ENCODE results near the gene ETNPPL. TPM values are rescaled to one million over a fixed set of nuclear protein-coding genes. Genes with fewer than 3 reads are reported as not detected.

ETNPPL gene
- total RNA-seq: not detected in 2 replicates

DNA sequence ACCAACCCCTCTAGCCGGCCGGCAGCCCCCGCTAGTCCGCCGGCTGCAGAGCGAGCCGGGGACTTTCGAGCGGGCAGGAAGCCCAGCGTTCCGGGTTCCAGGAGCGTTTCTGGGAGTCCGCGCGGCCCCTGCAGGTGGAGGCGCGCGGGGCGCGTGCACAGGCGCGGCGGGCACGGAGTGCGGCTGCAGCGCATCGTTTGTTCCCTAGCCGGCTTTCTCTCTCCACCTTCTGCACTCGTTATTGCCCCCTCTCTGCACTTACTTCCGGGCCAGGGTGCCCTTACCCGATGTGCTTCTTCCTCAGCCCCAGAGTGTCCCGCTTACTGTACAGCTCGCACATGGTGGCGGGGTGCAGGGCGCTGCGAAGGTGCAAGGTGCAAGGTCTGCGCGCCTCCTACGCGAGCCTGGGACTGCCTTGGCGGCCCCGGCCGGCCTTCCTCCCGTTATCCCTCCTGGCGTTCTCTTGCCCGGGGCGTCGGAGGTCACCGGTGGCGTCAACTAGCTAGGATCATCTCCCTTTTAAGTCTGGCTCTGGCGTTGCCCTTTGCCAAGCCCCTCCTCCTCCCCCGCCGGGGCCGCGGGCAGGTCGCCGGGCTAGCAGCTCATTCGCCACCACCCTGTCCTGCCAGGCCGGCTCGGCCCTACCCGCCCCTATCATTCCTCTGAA, at the start of gene ETNPPL:
TSS of gene ETNPPL (minus strand) at position 495 of the 667 bp plus-strand sequence. CDS start at position 340, 155 bp downstream.

Other genes with a start within 250 kb of the ETNPPL start
- gene RPL34, start 142.5 kb downstream of the ETNPPL start, total RNA-seq: 668 and 990 TPM in 2 replicates
- 143 and 174 TPM in 2 replicates for gene OSTC, start 112.5 kb downstream of the ETNPPL start, total RNA-seq